LoVo (cell line): ENCODE measurements around the gene CCDC69.
"Not testable (repeated sequence)": the region's sequence is repeated elsewhere in the genome, so short reads cannot be mapped to it uniquely, and the experiment has no call there.

Experiments used
- DNase-seq: peaks from one replicate; pipeline ENCODE4 v3.0.0-alpha.2; 2016; ENCODE audit warnings: low spot score

The CCDC69 gene, protein sequence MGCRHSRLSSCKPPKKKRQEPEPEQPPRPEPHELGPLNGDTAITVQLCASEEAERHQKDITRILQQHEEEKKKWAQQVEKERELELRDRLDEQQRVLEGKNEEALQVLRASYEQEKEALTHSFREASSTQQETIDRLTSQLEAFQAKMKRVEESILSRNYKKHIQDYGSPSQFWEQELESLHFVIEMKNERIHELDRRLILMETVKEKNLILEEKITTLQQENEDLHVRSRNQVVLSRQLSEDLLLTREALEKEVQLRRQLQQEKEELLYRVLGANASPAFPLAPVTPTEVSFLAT

GRCh38 chr5:151223447-151224264 lies at the start of gene CCDC69:
Gene CCDC69 (minus strand): TSS chr5:151224092. CDS start chr5:151223970, 122 bp downstream.
- peak; percentile 89 for DNase-seq

DNA sequence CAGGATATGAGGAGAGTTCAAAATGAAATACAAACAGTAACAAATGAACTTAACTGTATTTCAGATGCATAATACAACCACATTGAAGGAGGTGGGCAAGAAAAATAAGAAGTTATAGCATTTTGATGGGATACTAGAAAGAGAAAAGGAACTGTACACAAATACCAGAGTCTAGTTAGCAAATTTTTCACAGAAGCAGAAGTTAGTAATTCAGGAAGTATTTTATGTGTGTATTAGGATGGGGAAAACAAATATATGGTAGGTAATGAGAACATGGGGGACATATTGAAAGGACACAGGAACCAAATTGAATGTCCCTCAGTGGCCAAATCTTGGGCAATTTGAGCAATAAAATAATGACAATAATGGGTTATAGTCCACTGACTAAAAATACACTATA lies 47.4 kb upstream of the CCDC69 start:
- DNase-seq, result no peak

GRCh38 chr5:151270599-151270998 lies 46.7 kb upstream of the CCDC69 start:
- DNase-seq, result no peak

GRCh38 chr5:151267491-151268260 lies 43.8 kb upstream of the CCDC69 start:
- no peak for DNase-seq

GRCh38 chr5:151264113-151264512 lies 40.2 kb upstream of the CCDC69 start:
- peak; percentile 64 for DNase-seq

- DNase-seq, result no peak
Measured at GRCh38 chr5:151262532-151262931, 38.6 kb upstream of the CCDC69 start.

DNA sequence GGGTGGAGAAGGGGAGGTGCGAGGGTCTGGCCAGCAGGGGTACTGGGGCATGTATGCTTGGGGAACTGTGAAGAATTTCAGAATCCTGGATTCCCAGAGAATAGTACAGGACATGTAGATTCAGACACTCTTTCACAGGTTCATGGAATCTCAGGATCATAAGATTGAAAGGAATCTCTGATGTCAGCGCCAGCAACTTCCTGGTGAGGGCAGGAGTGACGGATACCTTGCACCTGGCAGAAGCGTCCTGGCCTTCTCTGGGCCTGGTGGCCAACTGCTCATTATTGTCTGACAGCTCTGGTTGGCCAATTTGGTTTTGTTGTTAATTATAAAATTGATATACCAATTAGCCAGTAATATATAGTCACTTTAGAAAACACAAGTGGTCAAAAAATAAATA lies 36.0 kb upstream of the CCDC69 start:
- no peak for DNase-seq

DNA sequence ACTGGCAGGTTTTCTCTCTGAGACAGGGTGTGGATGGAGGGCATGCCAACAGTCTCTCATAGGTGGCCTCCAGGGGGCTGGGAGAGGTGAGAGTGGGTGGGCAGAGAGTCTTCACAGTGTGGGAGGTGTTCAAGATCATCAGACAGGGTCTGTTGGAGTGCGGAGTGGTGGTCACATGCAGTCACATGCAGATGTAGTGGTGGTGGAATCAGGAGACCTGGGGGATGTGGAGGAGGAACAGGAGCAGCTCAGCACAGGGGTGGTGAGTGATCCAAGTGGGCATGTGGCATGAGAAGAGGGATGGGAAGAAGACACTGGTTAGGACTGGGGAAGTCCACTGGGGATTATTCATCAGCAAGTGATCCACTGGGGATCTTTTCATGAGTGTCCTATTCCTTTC lies 34.9 kb upstream of the CCDC69 start:
- no peak for DNase-seq

DNA sequence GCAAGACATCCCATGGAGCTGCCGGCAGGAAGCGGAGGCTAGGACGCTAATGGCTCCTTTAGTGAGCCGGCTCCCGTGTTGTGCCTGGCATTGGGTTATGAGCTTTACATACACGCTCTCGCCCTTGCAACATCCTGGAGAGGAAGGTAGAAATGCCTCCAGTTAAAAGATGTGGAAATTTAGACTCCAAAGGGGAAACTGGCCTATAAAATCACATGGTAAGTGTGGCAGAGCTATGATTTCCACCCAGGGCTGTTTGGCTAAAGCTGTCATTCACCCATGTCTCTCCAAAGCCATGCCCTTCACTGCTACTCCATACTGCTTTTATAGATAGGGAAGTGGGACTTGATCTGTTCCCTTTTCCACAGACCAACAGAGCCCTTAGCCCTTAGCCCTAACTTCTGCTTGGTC lies 34.3 kb upstream of the CCDC69 start:
- no peak for DNase-seq

DNA sequence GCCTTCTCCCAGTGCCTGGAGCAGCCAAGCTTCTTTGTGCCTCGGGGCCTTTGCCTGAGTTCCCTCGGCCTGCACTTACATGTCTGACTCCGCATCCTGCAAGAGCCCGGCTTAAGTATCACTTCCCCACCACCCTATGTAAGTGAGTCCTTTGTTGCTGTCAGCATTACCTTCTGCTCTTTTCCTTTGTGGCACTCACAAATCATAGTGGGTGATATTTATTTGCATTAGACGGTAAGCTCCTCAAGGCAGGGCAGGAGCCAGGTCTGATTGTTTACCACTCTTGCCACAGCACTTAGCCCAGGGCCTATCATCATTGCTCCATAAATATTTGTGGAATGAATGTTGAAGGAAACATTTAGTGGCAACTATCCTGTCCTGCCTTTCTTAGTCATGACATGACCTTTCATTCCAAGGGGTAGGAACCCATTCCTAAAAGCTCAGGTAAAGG lies 33.9 kb upstream of the CCDC69 start:
- DNase-seq, result peak; percentile 25

DNA sequence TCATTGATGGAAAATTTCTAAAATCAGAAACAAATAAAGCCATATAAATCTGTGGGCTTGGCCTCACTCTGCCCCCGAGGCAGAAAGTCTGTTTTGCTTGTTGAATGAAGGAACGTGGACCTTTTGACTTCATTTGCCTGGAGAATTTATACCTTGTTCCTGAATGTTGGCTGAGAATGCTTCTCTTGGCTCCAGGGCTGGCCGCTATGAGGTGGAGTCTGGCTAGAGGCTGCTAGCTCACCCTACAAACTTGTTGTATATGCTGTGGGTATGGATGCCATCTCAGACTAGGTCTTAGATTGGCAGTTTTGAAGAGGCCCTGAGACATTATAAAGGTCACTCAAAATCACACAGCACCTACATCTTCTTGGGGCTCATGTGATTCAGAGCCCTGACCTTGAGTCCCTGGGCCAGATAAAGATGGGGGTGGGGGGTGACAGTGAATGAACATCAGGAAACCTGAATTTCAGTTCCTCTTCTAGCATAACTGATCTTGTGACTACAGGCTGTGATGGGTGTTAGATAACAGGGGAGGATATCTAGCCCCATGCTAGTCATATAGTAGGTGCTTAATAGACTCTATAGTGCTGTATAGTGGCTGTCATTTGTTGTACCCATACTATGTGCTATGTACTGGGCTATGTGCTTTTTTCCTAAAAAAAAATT lies 31.9 kb upstream of the CCDC69 start:
- no peak for DNase-seq

DNA sequence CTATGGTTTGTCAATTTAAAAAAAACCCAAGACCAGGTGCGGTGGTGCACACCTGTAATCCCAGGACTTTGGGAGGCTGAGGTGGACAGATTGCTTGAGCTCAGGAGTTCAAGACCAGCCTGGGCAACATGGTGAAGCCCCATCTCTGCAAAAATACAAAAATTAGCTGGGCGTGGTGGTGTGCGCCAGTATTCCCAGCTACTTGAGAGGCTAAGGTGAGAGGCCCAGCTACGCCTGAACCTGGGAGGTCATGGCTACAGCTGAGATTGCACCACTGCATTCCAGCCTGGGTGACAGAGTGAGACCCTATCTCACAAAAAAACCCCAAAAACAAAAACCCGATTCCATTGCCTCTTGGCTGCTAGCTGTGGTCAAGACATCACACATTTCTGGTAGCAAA lies 31.1 kb upstream of the CCDC69 start:
- DNase-seq, result not testable (repeated sequence)

DNA sequence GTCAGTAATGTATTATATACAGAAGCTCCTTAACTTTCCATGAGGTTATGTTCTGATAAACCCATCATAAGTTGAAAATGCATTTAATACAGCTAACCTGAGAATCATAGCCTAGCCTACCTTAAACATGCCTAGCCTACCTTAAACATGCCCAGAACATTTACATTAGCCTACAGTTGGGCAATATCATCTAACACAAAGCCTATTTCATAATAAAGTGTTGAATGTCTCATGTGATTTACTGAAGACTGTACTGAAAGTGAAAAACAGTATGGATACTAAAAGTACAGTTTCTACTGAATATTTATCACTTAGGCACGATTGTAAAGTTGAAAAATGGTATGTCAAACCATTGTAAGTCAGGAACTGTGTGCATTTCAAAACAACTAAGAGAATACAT lies 30.7 kb upstream of the CCDC69 start:
- DNase-seq, result no peak

DNA sequence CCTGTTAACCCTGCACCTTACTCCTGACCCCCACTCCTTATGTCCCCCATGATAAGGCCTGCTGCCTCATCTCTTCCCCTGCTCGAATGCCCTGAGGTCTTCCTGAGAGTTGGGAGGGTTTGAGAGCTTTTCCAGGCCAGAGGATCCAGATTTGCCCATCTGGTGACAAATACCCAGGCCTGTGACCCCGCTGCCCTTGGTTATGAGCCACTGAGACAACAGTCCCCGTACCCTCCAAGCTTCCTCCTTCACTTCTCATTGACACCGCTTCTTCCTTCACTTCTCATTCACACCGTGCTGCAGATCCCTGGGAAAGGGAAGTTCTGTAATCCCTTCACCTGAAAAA lies 29.7 kb upstream of the CCDC69 start:
- no peak for DNase-seq

DNA sequence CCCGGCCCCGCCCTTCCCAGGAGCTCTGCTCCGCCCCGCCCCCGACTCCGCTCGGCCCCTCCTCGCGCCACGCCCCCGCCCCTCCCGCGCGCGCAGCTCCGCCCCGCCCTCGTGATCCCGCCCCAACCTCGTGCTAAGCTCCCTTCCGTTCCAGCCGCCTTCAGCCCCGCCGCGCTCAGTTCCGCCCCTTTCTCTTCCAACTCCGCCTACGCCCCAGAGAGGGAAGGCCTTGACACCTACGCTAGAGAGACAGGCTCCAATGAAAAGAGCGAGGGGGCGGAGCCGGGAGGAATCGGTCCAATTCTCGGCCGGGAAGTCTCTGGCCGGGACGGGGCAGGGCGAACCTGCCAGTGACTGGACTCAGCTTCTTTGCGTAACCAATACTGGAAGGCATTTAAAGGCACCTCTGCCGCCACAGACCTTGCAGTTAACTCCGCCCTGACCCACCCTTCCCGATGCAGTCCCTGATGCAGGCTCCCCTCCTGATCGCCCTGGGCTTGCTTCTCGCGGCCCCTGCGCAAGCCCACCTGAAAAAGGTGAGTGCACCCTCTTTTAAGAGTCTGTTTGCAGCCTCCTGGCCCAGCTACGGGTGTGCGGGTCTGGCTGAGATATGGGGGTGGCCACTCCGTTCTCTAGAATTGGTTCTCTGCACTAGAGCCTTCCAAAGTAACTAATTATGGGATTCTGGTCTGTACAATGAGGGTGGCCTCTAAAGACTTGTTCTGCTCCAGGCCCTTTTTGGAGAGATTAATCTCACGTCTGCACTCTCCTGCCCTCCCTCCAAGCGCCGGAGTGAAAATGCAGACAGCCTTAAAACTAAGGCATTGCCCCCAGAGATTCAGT lies 29.1 kb upstream of the CCDC69 start, which contains the start of gene GM2A:
TSS of gene GM2A (plus strand) at position 424 of the 843 bp plus-strand sequence. CDS start at position 456, 32 bp downstream.
- peak; percentile 100 for DNase-seq

DNA sequence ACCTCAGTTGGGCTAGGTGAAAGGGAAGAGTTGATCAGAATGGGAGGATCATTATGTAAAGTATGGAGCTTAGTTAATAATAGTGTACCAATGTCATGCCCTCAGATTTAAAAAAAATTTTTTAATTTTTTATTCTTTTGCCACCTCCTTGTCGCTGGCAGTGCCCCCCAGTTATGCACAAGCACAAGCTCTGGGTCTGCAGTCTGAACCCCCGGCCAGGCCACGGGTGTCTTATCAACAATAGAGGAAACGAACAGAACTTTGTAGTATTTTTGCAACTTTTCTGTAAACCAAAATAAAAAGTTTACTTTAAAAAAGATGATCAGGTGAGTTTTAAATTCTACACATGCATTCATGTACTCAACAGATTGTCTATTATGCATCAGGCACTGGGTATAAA lies 27.7 kb upstream of the CCDC69 start:
- no peak for DNase-seq

DNA sequence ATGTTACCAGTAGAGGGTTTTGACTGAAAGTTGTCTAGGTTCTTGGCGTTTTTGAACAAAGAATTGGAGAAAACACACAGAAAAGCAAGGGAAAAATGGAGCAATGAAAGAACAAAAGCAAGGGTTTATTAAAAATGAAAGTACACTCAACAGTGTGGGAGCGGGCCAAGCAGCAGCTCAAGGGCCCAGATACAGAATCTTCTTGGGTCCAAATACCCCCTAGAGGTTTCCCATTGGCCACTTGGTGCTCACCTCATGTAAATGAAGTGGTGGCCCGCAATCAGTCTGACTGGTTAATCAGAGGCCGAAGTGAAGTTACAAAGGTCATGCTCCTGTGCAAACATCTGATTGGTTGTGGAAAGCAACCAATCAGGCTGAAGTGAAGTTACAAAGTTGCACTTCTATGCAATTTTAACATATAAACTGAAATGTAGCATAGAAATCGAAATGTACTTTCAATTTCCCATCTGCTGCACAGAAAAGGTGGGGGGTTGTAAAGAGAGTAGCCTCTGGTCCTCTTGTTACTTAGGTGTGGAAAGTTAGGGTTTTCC lies 27.2 kb upstream of the CCDC69 start:
- DNase-seq, result peak; percentile 64

GRCh38 chr5:151250346-151251000 lies 26.6 kb upstream of the CCDC69 start:
- no peak for DNase-seq

- DNase-seq, result no peak
Measured at GRCh38 chr5:151249281-151249680, 25.4 kb upstream of the CCDC69 start.

DNA sequence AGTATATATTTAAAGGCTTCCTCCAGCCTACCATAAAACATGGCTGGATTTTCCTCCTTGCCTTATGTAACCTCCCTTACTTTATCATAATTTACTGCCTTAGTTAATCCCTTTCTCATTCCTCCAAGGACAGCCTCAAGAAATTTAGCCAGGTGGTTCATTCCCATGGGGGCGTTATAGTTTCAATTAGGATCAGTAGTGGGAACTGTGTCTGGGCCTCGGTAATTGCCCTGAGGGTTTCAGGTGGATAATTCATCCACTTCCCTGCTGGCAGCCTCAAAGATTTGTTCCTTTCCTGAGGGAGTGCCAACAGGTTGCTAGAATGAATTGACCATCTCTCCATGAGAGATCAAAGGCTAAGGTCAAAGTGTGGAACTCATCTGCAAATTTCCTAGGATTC lies 24.8 kb upstream of the CCDC69 start:
- DNase-seq, result no peak
